HG03108 (cell line): Measurements from ENCODE around the gene DYRK2.
A peak's percentile ranks its signal among the peaks of the same experiment; 100 is the strongest.

ENCODE experiments used
- ATAC-seq: cut with Tn5 transposase; IDR thresholded peaks from one replicate; pipeline ENCODE4 v1.9.1; 2021; ENCODE audit warnings: moderate library complexity; ENCODE audit not compliant: unreplicated experiment

The DYRK2 gene

GRCh38 chr12:67645126-67645525, 3.4 kb upstream of the DYRK2 start:
- ATAC-seq, result no peak

GRCh38 chr12:67645601-67646000, 2.9 kb upstream of the DYRK2 start:
- ATAC-seq, result no peak

- no peak for ATAC-seq
Measured at GRCh38 chr12:67646775-67647174, 1.8 kb upstream of the DYRK2 start.

- ATAC-seq, result no peak
Measured at GRCh38 chr12:67647181-67647798, 1.3 kb upstream of the DYRK2 start.

GRCh38 chr12:67647799-67648520, 585 bp upstream of the DYRK2 start:
- ATAC-seq, result no peak

GRCh38 chr12:67649261-67649569, 670 bp downstream of the DYRK2 start:
- peak; percentile 26 for ATAC-seq

- no peak for ATAC-seq
Measured at GRCh38 chr12:67649570-67650387, 1.2 kb downstream of the DYRK2 start.

GRCh38 chr12:67650388-67651131, 2.0 kb downstream of the DYRK2 start:
- ATAC-seq, result no peak

- ATAC-seq, result peak; percentile 32
Measured at GRCh38 chr12:67651132-67651695, 2.7 kb downstream of the DYRK2 start.

- no peak for ATAC-seq
Measured at GRCh38 chr12:67655829-67656228, 7.3 kb downstream of the DYRK2 start.

GRCh38 chr12:67656251-67656650, 7.7 kb downstream of the DYRK2 start:
- no peak for ATAC-seq

GRCh38 chr12:67658486-67658885, 9.9 kb downstream of the DYRK2 start:
- no peak for ATAC-seq

GRCh38 chr12:67659292-67659691, 10.7 kb downstream of the DYRK2 start:
- ATAC-seq, result no peak

GRCh38 chr12:67661311-67662021, 12.9 kb downstream of the DYRK2 start:
- no peak for ATAC-seq

- no peak for ATAC-seq
Measured at GRCh38 chr12:67662910-67663538, 14.5 kb downstream of the DYRK2 start.

GRCh38 chr12:67664171-67664570, 15.6 kb downstream of the DYRK2 start:
- no peak for ATAC-seq

- ATAC-seq, result no peak
Measured at GRCh38 chr12:67665679-67666078, 17.1 kb downstream of the DYRK2 start.

GRCh38 chr12:67666605-67667004, 18.1 kb downstream of the DYRK2 start:
- no peak for ATAC-seq

GRCh38 chr12:67667276-67668073, 18.9 kb downstream of the DYRK2 start:
- ATAC-seq, result no peak
